Measurements from ENCODE around the gene SSH3. TPM values are rescaled to one million over a fixed set of nuclear protein-coding genes. Genes with fewer than 3 reads are reported as not detected.

SSH3 gene
- total RNA-seq, 1 experiment from 2014 or later: 57.8 TPM

DNA sequence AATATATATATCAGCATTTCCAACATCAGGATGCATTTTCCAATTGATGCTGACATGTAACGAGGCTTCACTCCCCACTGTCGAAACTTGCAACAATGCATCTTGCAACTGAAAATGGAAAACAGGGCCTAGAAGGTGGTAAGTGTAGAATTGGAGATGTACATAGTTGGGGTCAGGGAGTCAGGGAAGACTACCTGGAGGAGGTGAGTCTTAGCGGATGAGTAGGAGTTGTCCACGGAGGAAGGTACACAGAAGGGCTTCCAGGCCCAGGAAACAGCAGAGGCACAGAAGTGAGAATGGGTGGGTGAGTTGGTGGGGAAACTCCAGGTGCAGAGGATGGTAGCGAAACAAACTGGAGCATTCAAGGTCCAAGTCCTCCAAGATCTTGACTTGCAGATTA is 39.1 kb upstream of the SSH3 start:
- POLR2A ChIA-PET: interaction anchor here (1.8 kb wide), 1 partner anchor 53 kb away, joined by 5 read pairs; no protein-coding TSS in a partner anchor
- ATAC-seq (no peak), DNase-seq (ENCODE audit: low read depth, low spot score) (no peak)
- H3K79me2 ChIP-seq (ENCODE audit: insufficient read depth, low read length): peaks cover 28% of the 10 kb centered on the region
- H3K4me2 ChIP-seq (ENCODE audit: low read length): no peak overlapping the region
- peaks cover 14 to 47% of the 10 kb centered on the region in 2 experiments; a peak in 3 of 4 replicates for H3K4me1 ChIP-seq (ENCODE audit: control insufficient read depth in 1 of 2, insufficient read depth in 2 of 2, low read length in 2 of 2)
- H4K20me1 ChIP-seq (ENCODE audit: insufficient read depth): no peaks in the 10 kb centered on the region
- no peak overlapping the region for H3K9ac ChIP-seq (ENCODE audit: low read length)
- H3K9me3 ChIP-seq (ENCODE audit: control insufficient read depth in 1 of 2, insufficient read depth in 1 of 2, low read depth in 1 of 2, low read length in 2 of 2): no peaks in the 10 kb centered on the region
- H3K9me2 ChIP-seq (ENCODE audit: insufficient read depth): no peaks in the 10 kb centered on the region
- no peaks in the 10 kb centered on the region for H3K27me3 ChIP-seq (ENCODE audit: insufficient read depth, low read length)
- intact Hi-C loops (cut with micrococcal nuclease): no loop called here
- H3K27ac ChIP-seq (ENCODE audit: low read depth, low read length): no peak overlapping the region
- no TSS peak for BruUV-seq (replicated peaks)
- CTCF ChIA-PET: interaction anchor here (1.7 to 4.2 kb wide), 2 partner anchors 53 to 118 kb away, joined by 5 to 60 read pairs; no protein-coding TSS in a partner anchor
- no peak overlapping the region for H2AFZ ChIP-seq (ENCODE audit: low read depth, low read length, poor library complexity, severe bottlenecking)
- peaks cover 2 to 14% of the 10 kb centered on the region in 2 experiments; a peak in 1 of 4 replicates for H3K36me3 ChIP-seq (ENCODE audit: control insufficient read depth in 1 of 2, insufficient read depth in 2 of 2, low read length in 2 of 2)
- RAD21 ChIA-PET (ENCODE audit: low non-redundant PET in 1 of 2, low total read pairs in 2 of 2, uncharacterized antibody in 2 of 2, unreplicated experiment in 2 of 2): no interaction called here
- no peak overlapping the region for H3K4me3 ChIP-seq (replicated peaks in 1 of 2; ENCODE audit: low read depth in 1 of 2, low read length in 2 of 2)
- TF ChIP-seq TCF7L2 (IDR thresholded peaks at IDR 0.05; ENCODE audit: borderline replicate concordance, extremely low read depth, insufficient read depth, insufficient read length): no peak
- no peak for TF ChIP-seq ZNF274 (IDR thresholded peaks at IDR 0.05; ENCODE audit: low read depth, low read length)
- TF ChIP-seq, protein P1, sequence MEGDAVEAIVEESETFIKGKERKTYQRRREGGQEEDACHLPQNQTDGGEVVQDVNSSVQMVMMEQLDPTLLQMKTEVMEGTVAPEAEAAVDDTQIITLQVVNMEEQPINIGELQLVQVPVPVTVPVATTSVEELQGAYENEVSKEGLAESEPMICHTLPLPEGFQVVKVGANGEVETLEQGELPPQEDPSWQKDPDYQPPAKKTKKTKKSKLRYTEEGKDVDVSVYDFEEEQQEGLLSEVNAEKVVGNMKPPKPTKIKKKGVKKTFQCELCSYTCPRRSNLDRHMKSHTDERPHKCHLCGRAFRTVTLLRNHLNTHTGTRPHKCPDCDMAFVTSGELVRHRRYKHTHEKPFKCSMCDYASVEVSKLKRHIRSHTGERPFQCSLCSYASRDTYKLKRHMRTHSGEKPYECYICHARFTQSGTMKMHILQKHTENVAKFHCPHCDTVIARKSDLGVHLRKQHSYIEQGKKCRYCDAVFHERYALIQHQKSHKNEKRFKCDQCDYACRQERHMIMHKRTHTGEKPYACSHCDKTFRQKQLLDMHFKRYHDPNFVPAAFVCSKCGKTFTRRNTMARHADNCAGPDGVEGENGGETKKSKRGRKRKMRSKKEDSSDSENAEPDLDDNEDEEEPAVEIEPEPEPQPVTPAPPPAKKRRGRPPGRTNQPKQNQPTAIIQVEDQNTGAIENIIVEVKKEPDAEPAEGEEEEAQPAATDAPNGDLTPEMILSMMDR (IDR thresholded peaks at IDR 0.05 in 2 of 3, conservative IDR thresholded peaks at IDR 0.05 in 1 of 3; ENCODE audit: borderline replicate concordance in 1 of 3, insufficient read depth in 1 of 3, low read depth in 2 of 3, low read length in 2 of 3): no peak
- TF ChIP-seq EZH2 (IDR thresholded peaks at IDR 0.05): no peak
- TF ChIP-seq, protein P2, sequence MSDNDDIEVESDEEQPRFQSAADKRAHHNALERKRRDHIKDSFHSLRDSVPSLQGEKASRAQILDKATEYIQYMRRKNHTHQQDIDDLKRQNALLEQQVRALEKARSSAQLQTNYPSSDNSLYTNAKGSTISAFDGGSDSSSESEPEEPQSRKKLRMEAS (IDR thresholded peaks at IDR 0.05): no peak
- TF ChIP-seq FOSL1 (IDR thresholded peaks at IDR 0.05; ENCODE audit: low read depth): no peak
- no peak for TF ChIP-seq SP1 (IDR thresholded peaks at IDR 0.05; ENCODE audit: low read depth)
- no peak for TF ChIP-seq YY1 (IDR thresholded peaks at IDR 0.05; ENCODE audit: extremely low read depth, insufficient replicate concordance, low read depth, low read length)
- TF ChIP-seq JUND (IDR thresholded peaks at IDR 0.05): no peak
- TF ChIP-seq SRF (IDR thresholded peaks at IDR 0.05; ENCODE audit: low read depth): no peak
- TF ChIP-seq, protein P3, sequence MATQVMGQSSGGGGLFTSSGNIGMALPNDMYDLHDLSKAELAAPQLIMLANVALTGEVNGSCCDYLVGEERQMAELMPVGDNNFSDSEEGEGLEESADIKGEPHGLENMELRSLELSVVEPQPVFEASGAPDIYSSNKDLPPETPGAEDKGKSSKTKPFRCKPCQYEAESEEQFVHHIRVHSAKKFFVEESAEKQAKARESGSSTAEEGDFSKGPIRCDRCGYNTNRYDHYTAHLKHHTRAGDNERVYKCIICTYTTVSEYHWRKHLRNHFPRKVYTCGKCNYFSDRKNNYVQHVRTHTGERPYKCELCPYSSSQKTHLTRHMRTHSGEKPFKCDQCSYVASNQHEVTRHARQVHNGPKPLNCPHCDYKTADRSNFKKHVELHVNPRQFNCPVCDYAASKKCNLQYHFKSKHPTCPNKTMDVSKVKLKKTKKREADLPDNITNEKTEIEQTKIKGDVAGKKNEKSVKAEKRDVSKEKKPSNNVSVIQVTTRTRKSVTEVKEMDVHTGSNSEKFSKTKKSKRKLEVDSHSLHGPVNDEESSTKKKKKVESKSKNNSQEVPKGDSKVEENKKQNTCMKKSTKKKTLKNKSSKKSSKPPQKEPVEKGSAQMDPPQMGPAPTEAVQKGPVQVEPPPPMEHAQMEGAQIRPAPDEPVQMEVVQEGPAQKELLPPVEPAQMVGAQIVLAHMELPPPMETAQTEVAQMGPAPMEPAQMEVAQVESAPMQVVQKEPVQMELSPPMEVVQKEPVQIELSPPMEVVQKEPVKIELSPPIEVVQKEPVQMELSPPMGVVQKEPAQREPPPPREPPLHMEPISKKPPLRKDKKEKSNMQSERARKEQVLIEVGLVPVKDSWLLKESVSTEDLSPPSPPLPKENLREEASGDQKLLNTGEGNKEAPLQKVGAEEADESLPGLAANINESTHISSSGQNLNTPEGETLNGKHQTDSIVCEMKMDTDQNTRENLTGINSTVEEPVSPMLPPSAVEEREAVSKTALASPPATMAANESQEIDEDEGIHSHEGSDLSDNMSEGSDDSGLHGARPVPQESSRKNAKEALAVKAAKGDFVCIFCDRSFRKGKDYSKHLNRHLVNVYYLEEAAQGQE (IDR thresholded peaks at IDR 0.05; ENCODE audit: low read depth): no peak
- TF ChIP-seq EGR1 (IDR thresholded peaks at IDR 0.05; ENCODE audit: low read depth): no peak
- TF ChIP-seq, protein P4, sequence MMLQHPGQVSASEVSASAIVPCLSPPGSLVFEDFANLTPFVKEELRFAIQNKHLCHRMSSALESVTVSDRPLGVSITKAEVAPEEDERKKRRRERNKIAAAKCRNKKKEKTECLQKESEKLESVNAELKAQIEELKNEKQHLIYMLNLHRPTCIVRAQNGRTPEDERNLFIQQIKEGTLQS (IDR thresholded peaks at IDR 0.05): no peak
- no peak for TF ChIP-seq RAD21 (IDR thresholded peaks at IDR 0.05; ENCODE audit: low read depth)
- no peak for TF ChIP-seq POLR2A (IDR thresholded peaks at IDR 0.05; ENCODE audit: borderline replicate concordance, extremely low read depth, insufficient read depth, insufficient read length)
- TF ChIP-seq CEBPB (IDR thresholded peaks at IDR 0.05; ENCODE audit: low read depth): no peak

Data from HCT116 (cell line).